GM18870 (cell line): ENCODE measurements around the gene VOPP1.

Experiments used
- ATAC-seq: cut with Tn5 transposase; IDR thresholded peaks from one replicate; pipeline ENCODE4 v1.9.1; 2021; ENCODE audit warnings: moderate library complexity; ENCODE audit not compliant: unreplicated experiment

Gene VOPP1

DNA sequence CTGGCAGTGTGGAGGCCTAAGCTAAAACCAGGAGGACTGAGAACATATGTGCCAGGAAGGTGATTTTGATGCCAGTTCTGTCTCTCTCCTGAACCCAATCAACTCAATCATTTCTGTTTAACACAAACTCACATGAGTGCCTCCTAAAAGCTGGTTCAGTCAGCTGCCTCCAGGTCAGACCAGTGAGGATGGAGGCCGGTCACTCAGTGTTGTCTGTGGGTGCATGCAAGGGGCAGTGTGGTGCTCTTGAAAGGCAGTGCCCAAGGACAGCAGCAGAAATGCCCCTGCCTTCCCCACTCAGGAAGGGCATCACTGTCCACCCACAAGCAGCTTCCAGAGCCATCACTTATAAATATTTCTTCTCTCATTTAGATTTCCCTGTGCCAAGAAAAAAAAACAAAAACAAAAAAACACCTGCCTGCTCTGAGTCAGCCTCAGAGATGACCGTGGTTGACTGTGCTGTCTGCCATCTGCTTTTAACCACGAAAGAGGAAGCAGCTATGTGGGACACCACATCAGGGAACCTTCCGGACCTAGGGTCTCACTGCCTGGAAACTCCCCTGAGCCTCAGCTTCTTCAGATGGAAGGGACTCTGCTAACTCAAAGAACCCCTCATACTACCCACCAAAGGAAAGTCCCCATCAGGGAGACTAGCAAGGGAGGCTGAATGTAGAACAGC, 39.1 kb downstream of the VOPP1 start:
- peak; percentile 61 for ATAC-seq

DNA sequence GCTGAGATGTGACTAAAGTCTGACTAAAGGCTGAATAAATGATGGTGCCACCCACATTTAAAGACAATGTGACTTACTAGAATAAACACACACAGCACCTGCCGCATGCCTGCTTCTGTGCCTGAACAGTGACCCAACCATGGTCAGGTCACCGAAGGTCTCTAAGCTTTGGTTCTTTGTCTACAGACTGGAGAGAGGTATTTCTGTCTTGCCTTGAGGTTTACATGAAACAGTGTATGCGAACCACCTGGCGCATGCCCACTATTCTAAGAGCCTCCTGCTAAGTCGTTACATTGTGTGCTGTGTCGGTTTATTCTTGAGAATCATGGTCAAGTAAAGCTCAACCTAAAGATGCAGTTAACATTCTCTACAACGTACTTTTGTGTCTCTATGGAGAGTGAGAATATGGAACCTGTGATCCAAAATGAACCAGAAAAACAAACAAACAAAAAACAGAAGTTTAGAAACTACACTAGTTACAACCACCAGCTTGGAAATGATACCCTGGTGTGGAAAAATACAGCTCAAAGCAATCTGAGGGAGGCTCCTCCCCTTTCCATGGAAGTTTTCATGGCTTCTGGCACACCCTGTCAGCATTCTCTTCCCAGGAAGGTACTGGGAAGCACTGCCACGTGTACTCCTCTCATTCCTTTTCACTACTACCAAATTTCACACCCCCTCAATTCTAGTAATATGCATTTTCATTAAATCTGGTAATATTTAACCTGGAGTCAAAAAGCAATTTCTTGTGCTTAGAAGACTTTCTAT, 40.0 kb downstream of the VOPP1 start:
- peak; percentile 13 for ATAC-seq

DNA sequence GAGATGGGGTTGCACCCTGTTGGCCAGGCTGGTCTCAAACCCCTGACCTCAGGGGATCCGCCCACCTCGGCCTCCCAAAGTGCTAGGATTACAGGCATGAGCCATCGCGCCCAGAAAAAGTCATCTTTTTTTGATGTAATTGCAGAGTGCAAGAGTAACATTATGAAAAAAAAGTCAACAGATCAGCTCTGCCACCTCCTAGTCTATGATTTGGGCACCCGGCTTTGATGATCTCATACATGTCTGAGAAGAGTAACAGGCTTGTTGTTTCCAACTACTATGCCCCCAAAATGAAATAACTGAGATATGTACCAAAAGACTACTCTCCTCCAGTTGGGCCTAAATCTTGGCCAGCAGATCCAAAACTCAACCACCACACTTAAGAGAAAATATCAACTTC, 40.8 kb downstream of the VOPP1 start:
- ATAC-seq: no peak

DNA sequence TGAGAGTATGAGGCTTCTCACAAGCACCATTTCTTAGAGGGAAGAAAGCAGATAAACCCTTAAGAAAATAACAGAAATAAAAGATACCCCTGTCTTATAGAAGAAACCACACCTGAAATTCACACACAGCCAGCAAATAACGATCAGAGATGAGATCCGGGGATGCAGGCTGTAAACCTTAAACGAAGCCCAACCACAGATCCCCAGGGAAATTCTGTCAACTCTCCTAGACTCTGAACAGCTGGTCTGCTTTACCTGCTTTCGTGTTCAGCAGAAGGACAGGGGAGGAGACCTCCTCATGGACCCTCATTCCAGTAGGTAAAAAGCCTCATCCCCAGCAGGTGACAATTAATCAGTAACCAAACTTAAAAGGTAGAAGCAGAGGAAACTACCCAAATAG, 45.0 kb downstream of the VOPP1 start:
- ATAC-seq: no peak

DNA sequence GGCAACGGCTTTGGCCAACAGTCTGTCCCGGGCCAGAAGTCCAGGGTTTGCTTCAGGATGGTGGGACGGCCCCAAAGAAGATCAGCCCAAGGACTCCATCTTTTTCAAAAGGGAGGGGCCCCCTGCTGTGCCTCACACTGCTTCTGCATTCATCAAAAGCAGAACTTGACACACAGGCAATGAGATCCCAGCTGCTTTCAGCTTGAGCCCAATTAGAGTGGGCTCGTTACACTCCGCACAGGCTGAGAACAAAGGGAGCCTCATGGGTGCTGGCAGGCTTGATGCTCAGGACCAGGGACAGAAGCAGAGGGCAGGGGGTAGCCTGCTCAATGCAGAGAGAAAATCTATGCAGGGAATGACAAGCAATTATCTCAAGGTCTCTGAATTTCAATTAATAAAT, 45.5 kb downstream of the VOPP1 start:
- ATAC-seq: peak; percentile 47

DNA sequence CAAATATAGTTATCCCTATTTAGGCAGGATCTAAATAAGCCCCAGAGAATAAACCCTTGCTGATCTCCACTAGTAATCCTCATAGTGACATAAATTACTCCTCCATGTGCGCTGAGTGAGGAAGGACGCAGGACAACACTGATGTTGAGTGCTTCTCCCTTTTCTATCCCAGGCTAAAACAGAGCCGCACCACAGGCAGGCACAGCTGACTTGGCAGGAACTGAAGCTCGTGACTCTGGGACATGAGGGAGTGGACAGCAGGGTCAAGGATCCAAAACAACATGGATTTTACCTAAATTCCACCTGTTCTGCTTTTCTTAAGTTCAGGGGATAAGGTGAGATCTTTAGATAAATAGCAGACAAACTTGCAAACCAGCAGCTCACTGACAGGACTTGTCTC, 46.0 kb downstream of the VOPP1 start:
- ATAC-seq: no peak

DNA sequence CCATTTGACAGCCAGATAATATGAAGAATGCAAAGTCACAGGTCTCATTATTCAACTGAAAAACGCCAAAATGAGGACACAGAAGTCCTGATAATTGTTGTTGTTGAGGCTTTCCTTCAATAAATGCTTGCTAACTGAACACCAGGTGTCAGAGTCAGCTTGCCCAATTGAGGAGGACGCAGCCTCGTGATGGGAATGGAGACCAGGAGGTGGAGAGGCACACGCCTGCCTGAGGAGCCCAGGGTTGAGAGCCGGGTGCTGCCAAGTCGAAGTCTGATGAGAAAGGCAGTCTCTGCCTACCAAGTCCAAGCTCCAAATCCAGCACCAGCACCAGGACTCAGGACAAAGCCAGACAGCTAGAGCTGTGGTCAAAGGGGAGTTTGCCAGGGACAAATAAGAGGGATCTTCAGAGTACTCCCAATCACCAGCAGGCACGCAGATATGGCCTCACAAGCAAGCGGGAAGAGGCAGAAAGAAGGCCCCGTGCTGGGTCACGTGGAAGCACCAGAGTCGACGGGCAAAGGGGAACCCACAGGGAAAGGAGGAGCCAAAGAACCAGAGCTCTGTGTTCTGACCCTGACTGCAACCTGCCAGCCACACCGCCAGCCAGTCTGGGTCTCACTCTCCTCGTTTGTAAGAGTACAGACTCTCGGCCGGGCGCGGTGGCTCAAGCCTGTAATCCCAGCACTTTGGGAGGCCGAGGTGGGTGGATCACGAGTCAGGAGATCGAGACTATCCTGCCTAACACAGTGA, 47.6 kb downstream of the VOPP1 start:
- no peak for ATAC-seq

DNA sequence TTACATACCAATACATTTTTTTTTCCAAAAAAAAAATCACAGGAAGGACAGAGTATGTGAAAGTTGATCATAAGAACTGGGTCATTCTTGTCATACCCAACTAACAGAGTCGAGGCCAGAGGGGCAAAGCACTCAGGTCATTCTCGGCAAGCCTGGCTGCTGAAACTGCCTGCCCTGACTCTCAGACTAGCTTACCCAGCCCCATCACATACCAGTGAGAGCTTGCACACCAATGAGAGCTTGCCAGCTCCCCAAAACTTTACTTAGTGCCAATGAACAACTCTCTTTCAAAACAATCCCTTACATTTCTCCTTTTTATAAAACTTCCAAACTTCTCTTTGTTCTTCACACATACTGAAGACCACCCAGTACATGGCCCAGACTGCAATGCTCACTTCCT, 48.9 kb downstream of the VOPP1 start:
- no peak for ATAC-seq

DNA sequence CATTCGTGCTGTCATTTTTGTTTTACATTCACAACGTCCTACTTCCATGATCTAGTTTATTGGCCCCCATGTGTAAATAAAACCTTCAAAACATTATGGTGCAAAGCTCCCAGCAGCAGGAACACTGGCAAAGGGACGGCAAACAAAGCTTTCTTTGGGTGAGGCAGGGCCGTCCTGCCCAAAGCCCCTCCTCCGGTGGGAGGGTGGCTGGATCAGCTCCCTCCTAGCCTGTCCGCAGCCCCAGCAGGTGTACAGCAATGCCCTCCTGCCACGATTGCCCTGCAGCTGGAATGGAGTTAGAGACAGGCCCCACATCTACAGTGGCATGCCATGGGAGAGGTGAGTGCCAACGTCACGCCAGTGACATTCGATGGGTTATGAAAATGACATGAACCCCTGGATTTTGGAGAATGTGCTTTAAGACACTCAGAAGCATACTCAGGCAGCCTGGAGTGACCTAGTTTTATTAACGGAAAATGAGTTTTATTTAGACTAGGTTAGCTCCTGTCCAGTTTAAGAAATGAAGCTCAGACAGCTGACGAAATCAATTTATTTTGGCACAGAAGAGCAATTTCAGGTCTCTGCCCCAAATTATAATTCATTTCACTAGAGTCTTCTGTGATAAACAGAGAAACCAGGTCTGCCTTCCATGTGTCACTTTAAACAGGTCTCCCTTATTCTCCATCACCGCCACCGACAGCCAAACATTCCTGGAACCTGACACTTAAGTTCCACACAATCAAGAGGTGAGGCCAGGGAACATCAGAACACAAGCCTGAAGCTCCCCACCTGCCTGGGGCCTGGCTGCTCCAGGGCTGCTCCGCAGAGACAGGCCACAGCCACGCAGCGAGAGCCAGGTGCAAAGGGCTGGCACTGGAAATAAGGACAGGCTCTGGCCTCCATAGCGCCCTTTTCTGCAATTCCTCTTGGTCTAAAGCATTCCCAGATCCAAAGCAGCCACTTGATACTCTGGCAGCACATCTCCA, 50.1 kb downstream of the VOPP1 start:
- ATAC-seq: no peak

DNA sequence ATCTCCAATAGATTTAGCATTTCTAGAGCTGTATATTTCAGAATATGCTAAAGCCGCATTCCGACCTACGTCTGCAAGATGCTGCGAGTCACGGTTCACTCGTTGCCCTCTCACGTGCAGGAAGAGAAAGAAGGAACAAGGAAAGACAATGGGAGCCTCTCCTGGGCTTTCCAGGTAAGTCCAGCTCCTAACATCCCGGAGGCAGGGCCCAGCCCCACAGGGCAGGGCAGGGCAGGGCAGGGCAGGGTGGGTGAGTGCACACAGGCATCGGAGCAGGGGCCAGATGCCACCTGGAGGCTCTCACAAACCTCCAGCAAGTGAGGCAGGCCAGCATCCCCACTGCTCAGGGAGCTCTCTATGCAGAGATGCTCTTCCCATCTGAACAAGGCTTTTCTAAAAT, 50.8 kb downstream of the VOPP1 start:
- ATAC-seq: no peak

DNA sequence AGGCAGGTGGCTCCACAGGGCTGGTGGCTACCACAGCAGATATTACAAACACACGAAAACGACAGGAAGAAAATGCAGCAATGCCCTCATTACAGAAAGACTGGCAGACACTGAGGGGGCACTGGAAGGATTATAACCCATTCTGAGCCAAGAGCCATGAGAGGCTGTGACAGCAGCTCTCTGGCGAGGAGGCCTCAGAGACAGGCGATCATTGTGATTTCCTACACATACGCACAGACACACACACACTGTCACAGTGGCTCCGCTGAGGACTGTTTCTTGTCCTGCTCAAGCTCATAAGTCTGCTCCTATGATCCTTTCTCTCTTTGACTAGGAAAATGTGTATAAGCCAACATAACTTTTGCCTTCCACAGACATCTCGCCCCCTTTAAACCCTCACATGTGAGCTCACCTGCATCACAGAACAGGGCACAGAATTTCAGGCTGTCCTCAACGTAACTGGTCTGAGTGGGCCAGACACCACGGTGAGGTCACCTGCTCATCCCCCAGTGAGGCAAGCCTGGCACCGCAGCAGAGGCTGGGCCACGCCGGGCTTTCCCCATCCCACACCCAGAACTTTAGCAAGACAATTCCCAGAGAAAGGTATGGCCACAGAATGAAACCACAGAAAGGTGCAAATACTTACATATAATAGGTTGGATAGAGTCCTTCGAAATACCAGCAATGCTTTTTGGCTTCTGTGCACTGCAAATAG, 51.7 kb downstream of the VOPP1 start:
- no peak for ATAC-seq

DNA sequence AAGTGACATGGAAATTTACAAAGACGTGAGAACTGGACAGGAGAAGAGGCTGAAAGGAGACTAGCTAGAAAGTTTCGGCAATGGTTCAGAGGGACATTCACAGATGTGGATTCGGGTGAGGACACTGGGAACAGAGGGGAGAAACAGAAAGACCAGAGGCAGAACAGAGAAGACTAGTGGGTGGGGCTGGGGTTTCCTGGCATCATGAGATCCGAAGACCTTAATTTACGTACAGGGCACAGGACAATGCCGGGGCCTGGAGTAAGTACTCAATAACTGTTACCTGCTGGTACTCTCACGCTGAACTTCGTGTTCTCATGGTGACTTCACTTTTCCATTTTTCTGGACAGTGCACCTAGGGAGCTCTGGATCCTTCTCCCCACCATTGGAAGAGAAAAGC, 53.5 kb downstream of the VOPP1 start:
- ATAC-seq: no peak

DNA sequence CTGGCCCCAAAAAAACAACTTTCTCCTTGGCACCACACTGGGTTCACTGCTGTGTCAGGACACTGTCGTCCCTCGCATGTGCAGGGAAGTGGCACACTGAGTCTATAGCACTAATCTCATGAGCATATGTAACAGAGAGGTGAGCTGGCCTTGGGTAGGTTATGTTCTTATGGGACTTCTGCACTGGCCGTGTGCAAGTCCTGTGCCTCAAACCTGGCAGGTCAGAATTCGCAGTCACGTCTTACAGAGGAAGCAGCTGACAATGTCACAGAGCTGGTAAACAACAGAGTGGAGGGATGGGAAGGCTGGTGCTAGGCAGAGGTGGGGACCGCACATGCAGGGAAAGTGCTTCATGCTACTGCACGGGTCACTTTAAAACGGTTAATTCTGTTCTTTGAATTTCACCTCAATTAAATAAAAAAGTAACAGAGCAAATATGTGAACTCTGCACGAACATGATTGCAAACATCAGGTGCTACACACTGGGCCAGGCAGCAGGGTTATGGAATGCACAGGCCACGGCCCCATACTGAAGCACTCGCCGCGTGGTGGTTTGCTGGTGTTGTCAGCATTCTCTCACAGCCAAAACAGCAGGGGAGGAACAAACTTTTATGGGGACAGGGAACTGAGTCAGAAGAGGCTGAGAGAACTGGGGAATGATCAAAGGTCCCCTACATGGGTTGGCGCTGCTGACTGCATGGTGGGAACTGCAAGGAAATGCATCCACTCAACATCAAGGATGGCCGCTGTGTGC, 54.2 kb downstream of the VOPP1 start:
- ATAC-seq: no peak

DNA sequence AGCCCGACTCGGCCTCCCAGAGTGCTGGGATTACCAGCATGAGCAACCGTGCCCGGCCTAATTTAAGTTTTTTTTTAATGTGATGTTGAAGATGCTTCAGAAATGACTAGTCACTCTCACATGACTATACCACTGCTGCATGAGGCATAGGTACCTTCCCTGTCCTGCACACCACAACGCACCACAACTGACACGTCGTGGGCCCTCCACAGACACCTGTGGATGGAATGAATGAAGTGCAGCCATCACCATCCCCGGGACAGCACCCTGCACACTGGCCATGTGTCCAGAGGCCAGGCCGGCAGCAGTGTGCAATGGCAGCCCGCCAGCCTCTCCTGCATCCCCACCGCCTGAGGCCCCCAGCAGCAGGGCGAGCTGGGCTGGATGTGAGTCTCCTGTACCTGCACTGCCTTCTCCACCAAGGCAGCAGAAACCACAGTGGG, 55.1 kb downstream of the VOPP1 start:
- peak; percentile 79 for ATAC-seq

DNA sequence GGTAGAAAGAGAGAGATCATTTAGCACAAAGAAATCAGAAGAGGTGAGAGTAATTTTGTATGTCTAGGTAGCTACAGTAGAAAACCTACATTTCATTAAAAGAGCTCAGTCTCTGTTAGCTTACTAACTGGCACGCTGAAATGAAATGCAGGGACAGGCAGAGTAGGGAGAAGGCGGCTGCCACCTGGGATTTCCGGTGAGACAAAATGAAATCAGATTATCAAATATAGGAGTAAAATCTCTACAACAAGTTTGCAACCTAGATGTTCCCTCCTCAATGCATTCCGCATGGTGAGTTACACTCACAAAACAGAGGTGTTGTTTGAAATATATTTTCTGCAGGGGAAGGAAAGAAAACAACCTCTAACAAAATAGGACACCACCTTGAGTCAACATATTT, 55.9 kb downstream of the VOPP1 start:
- ATAC-seq: no peak

DNA sequence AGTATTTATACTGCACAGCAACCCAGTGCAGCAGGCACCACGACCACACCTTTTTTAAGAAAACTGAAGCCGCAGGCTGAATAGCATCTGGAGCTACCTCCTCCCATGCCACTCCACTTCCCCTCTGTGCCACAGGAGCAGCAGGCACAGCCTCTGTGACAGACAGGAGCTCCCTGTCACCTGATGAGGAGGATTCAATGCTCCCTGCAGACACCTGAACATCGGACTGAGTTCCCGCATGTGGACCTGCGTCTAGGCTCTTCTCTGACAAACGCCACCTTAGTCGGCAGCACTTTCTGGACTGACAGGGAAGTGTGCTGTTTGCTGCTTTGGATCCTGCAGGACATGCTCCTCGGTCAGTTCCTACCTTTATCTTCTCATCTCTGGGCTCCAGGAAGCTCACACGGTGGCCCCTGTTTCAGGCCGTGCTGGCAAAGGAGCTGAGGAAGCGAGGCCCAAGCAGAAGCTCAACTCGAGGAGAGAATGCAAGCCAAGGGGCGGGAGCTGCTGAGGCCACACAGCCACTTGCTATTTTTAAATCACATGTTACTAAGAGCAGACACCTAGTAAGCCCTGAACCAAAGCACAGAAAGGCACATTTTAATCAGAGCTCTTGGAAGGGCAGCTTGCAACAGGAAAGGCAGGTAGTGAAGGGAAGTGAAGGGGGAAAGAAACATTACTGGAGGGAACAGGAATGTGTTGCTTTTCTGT, 56.6 kb downstream of the VOPP1 start:
- ATAC-seq: peak; percentile 29

DNA sequence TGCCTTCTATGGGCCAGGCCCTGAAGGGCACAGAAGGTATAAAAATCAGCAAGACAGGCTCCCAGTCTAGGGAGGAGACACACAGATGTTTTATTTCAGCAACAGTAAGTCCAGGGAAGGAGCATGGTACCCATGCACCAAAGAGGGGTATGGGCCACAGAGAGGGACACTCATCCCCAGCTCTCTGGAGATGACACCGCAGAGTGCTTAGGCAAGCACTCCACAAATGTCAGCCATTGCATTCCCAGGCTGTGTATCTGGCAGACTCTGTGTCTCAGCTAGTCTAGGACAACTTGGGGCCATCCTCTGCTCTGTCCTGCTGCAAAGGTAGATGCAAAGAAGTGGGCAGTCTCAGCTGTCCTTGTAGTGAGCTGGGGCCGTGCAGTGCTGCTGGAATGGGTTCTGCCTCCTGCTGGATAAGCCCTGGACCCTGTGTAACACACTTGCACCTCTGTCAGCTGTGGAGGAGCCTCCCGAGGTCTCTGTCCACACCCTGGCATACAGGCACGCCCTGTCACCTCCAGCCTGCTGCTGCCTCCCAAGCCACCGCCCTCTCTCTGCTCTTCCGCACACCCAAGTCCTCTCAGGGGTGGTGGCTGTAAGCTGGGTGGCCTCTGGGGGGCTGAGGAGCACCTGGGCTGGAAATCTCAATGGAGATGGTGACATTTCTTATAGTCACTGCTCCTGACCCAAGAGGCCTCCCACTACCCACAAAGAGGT, 57.6 kb downstream of the VOPP1 start:
- ATAC-seq: no peak

DNA sequence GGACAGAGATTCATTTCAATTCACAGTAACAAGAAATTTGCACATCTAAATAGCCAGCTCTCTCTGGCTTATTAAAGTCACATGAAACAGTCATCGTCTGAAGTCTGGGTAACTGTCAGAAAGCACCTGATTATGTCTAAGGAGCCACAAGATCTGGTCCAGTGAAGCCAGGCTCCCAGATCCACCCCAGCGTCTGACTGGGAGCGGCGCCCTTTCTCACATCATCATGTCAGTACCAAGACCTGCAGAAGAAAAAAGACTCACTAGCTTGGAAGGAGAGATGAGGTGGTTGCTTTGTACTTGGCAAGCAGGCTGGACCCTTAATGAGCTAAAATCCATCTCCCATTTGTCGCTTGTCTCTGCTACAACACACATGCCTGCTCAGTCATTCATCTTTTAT, 58.4 kb downstream of the VOPP1 start:
- ATAC-seq: no peak
